Neuronal stem cell (in vitro differentiated cells): ENCODE measurements around the gene NAP1L1.

ENCODE experiments used
- DNase-seq: peaks from one replicate; pipeline ENCODE4 v3.0.0-alpha.2; 2013; ENCODE audit warnings: low spot score
- H2AFZ ChIP-seq: one replicate; pipeline ENCODE4 v1.6.1; 2013; ENCODE audit warnings: mild to moderate bottlenecking, low read length, inconsistent platforms
- H2AK5ac ChIP-seq: 2 replicates; pipeline ENCODE4 v1.6.1; 2013; ENCODE audit warnings: low read depth, mild to moderate bottlenecking, inconsistent platforms, low read length, moderate library complexity, mixed read lengths
- H2BK120ac ChIP-seq: 2 replicates; pipeline ENCODE4 v1.6.1; 2013; ENCODE audit warnings: low read depth, mild to moderate bottlenecking, inconsistent platforms, low read length, moderate library complexity, mixed read lengths
- H2BK12ac ChIP-seq: one replicate; pipeline ENCODE4 v1.6.1; 2013; ENCODE audit warnings: low read length, inconsistent platforms
- H2BK15ac ChIP-seq: 2 replicates; pipeline ENCODE4 v1.6.1; 2013; ENCODE audit warnings: mild to moderate bottlenecking, low read length, inconsistent platforms, mixed read lengths
- H2BK5ac ChIP-seq: one replicate; pipeline ENCODE4 v1.6.1; 2013; ENCODE audit warnings: inconsistent platforms, mild to moderate bottlenecking, low read length, moderate library complexity
- H3K14ac ChIP-seq: one replicate; pipeline ENCODE4 v1.6.1; 2013; ENCODE audit warnings: low read length, inconsistent platforms
- H3K18ac ChIP-seq: 2 replicates; pipeline ENCODE4 v1.6.1; 2013; ENCODE audit warnings: low read length, inconsistent platforms
- H3K23ac ChIP-seq: 2 replicates; pipeline ENCODE4 v1.6.1; 2013; ENCODE audit warnings: low read depth, mild to moderate bottlenecking, mixed read lengths, low read length, inconsistent platforms; ENCODE audit not compliant: poor library complexity
- H3K27ac ChIP-seq: replicated peaks from 3 replicates; pipeline ENCODE4 v1.5.1; 2013; ENCODE audit warnings: low read length, inconsistent platforms
- H3K27me3 ChIP-seq, 3 experiments: 2 replicates each; pipeline ENCODE4 v1.6.1; 2013; ENCODE audit warnings: low read length in 3 of 3, mild to moderate bottlenecking in 2 of 3, inconsistent platforms in 1 of 3, low read depth in 1 of 3, mixed read lengths in 1 of 3, moderate library complexity in 1 of 3; ENCODE audit not compliant: control insufficient read depth in 3 of 3, insufficient read depth in 3 of 3
- H3K36me3 ChIP-seq, 2 donors: replicated peaks in 1 of 2; 2 replicates each; pipeline ENCODE4 v1.6.1; 2013; ENCODE audit warnings: low read length in 2 of 2; ENCODE audit not compliant: control insufficient read depth in 2 of 2, insufficient read depth in 2 of 2
- H3K4ac ChIP-seq: 2 replicates; pipeline ENCODE4 v1.6.1; 2013; ENCODE audit warnings: inconsistent platforms, mild to moderate bottlenecking, low read length, moderate library complexity
- H3K4me1 ChIP-seq, 2 donors: 1 replicate in 1 of 2; 2 replicates in 1 of 2; pipeline ENCODE4 v1.6.1; 2013; ENCODE audit warnings: low read length in 2 of 2, low read depth in 1 of 2; ENCODE audit not compliant: control insufficient read depth in 2 of 2, insufficient read depth in 1 of 2
- H3K4me2 ChIP-seq: one replicate; pipeline ENCODE4 v1.6.1; 2013; ENCODE audit warnings: mild to moderate bottlenecking, low read length, inconsistent platforms; ENCODE audit not compliant: insufficient read depth, poor library complexity, severe bottlenecking
- H3K4me3 ChIP-seq, 2 donors: 2 replicates each; pipeline ENCODE4 v1.5.1; 2013; ENCODE audit warnings: low read length in 2 of 2, mild to moderate bottlenecking in 2 of 2, inconsistent platforms in 1 of 2, moderate library complexity in 1 of 2
- H3K79me1 ChIP-seq: one replicate; pipeline ENCODE4 v1.6.1; 2013; ENCODE audit warnings: low read depth, mild to moderate bottlenecking, inconsistent platforms, low read length, moderate library complexity
- H3K9ac ChIP-seq: one replicate; pipeline ENCODE4 v1.6.1; 2013; ENCODE audit warnings: mild to moderate bottlenecking, low read depth, low read length, inconsistent platforms; ENCODE audit not compliant: poor library complexity
- H3K9me3 ChIP-seq, 2 donors: replicated peaks in 1 of 2; 2 replicates each; pipeline versions ENCODE3 to v1.6.1; 2013; ENCODE audit warnings: low read length in 2 of 2, mild to moderate bottlenecking in 2 of 2, inconsistent platforms in 1 of 2, low read depth in 1 of 2, mixed read lengths in 1 of 2, moderate library complexity in 1 of 2; ENCODE audit not compliant: control insufficient read depth in 2 of 2, insufficient read depth in 1 of 2
- H4K8ac ChIP-seq: one replicate; pipeline ENCODE4 v1.6.1; 2013; ENCODE audit warnings: low read depth, mild to moderate bottlenecking, inconsistent platforms, low read length, moderate library complexity
- H4K91ac ChIP-seq: one replicate; pipeline ENCODE4 v1.6.1; 2013; ENCODE audit warnings: low read length, low read depth, mild to moderate bottlenecking, inconsistent platforms; ENCODE audit not compliant: poor library complexity
- WGBS, 2 donors: extraction: QIAGEN DNeasy Blood & Tissue Kit; methylation state at CpG; one replicate each; pipeline ENCODE4 v1.1.7; 2013; ENCODE audit warnings: missing lambda C conversion rate in 2 of 2, mixed read lengths in 1 of 2; ENCODE audit not compliant: insufficient read length in 2 of 2, insufficient replicate concordance in 1 of 2; ENCODE audit errors: extremely low coverage in 2 of 2; 5-methylcytosine and 5-hydroxymethylcytosine counted together

NAP1L1 gene

GRCh38 chr12:76014007-76014406, 70.5 kb downstream of the NAP1L1 start:
- Histone ChIP-seq H4K8ac (no peak overlapping the region), H2AK5ac (no peak overlapping the region), H2BK120ac (no peak overlapping the region), H3K4ac (no peak overlapping the region), H3K9me3 (no peaks in the 10 kb centered on the region), H2BK5ac (no peak overlapping the region), H4K91ac (no peak overlapping the region), H2BK15ac (no peak overlapping the region), H3K36me3 (no peaks in the 10 kb centered on the region), H2AFZ (no peak overlapping the region), H3K14ac (no peak overlapping the region), H3K4me3 (no peak overlapping the region), H3K9ac (no peak overlapping the region), H3K23ac (no peak overlapping the region), H3K27me3 (no peaks in the 10 kb centered on the region), H3K27ac (no peak overlapping the region), H3K79me1 (no peaks in the 10 kb centered on the region), H3K4me1 (peaks cover 3 to 4% of the 10 kb centered on the region in 2 donors), H2BK12ac (no peak overlapping the region), H3K4me2 (no peak overlapping the region), H3K18ac (no peak overlapping the region)
- WGBS, 2 donors, result no CpG with 5 or more reads among the region's 8 CpGs
- DNase-seq, result no peak

- Histone ChIP-seq H2BK5ac (no peak overlapping the region), H3K9me3 (no peaks in the 10 kb centered on the region), H4K91ac (no peak overlapping the region), H3K27ac (no peak overlapping the region), H2BK12ac (no peak overlapping the region), H3K4me3 (no peak overlapping the region), H3K4ac (no peak overlapping the region), H3K36me3 (no peaks in the 10 kb centered on the region), H3K14ac (no peak overlapping the region), H3K23ac (no peak overlapping the region), H3K18ac (no peak overlapping the region), H4K8ac (no peak overlapping the region), H3K4me1 (peaks cover 3 to 4% of the 10 kb centered on the region in 2 donors), H2BK120ac (no peak overlapping the region), H2BK15ac (no peak overlapping the region), H3K4me2 (no peak overlapping the region), H2AK5ac (no peak overlapping the region), H3K9ac (no peak overlapping the region), H3K27me3 (no peaks in the 10 kb centered on the region), H3K79me1 (no peaks in the 10 kb centered on the region), H2AFZ (no peak overlapping the region)
- no peak for DNase-seq
- WGBS, 2 donors, result no CpG with 5 or more reads among the region's 4 CpGs
These were observed 70.9 kb downstream of the NAP1L1 start for GRCh38 chr12:76013603-76014002.

DNA sequence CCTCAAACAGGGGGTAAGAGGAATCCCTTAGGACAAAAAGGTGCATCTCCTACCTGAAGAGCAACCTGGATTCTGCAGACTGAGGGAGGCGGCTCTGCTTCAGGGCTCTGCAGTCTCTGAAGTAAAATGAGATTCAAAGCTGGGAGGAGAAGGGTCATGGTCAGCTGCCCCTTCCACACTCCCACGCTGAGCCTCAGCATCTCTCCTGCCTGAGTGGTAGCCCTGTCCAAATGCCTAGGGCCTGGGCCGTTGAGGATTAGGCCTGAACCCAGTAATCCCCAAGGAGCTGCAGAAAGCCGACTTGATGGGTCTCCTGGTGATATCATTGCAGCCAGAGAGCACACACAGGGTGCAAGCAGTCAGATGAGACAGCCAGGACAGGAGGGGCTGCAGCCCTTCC, 71.8 kb downstream of the NAP1L1 start:
- Histone ChIP-seq H3K23ac (no peak overlapping the region), H3K9ac (no peak overlapping the region), H3K36me3 (no peaks in the 10 kb centered on the region), H2AFZ (no peak overlapping the region), H2BK15ac (no peak overlapping the region), H2AK5ac (no peak overlapping the region), H2BK5ac (no peak overlapping the region), H3K18ac (no peak overlapping the region), H4K8ac (no peak overlapping the region), H3K79me1 (no peaks in the 10 kb centered on the region), H3K27ac (no peak overlapping the region), H3K4me2 (no peak overlapping the region), H3K4ac (no peak overlapping the region), H3K4me3 (no peak overlapping the region), H2BK12ac (no peak overlapping the region), H3K14ac (no peak overlapping the region), H3K27me3 (no peaks in the 10 kb centered on the region), H4K91ac (no peak overlapping the region), H2BK120ac (no peak overlapping the region), H3K9me3 (no peaks in the 10 kb centered on the region), H3K4me1 (peaks cover 0 to 3% of the 10 kb centered on the region in 2 donors)
- no peak for DNase-seq
- no CpG with 5 or more reads among the region's 4 CpGs for WGBS, 2 donors

DNA sequence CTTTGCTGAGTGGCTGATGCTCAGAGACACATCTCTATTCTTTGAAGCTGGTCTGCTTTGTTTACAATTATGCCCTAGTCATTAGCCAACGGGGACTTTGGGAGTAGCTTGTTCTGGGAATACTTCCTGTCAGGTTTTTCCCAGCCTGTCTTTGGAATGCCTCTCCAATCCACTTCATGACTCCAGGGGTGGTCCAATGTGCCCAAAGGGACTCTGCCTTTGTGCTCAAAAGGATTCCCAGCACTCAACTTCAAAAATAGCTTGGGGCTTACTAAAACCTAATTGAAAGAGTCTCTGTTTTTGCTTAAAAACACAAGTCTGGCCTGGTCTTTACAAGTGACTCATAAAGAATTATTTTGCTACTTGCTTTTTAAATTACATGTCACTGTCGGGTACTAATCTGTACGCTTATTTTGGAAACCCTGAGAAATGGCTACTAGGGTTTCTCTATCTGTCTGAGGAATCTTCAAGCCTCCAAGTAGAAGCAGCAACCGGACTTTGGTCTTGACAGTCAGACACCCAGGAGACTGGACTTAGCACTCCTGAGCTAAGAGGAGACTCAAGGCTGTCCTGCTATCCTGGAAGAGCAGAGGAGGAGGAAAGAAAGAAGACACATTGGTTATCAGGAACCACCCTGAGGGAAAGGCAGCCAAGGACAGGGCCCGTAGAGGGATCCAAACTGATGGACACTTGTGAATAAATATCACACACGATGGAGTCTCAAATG, 73.6 kb downstream of the NAP1L1 start:
- no peak overlapping the region for H3K23ac ChIP-seq
- H3K79me1 ChIP-seq, result no peaks in the 10 kb centered on the region
- no peak overlapping the region for H3K18ac ChIP-seq
- no peaks in the 10 kb centered on the region for H3K36me3 ChIP-seq
- no peak overlapping the region for H3K27ac ChIP-seq
- H3K4me2 ChIP-seq, result no peak overlapping the region
- no peak overlapping the region for H3K4me3 ChIP-seq
- no peak overlapping the region for H2AK5ac ChIP-seq
- no peak overlapping the region for H4K91ac ChIP-seq
- no peak overlapping the region for H2BK15ac ChIP-seq
- H4K8ac ChIP-seq, result no peak overlapping the region
- no peak overlapping the region for H2BK5ac ChIP-seq
- no peaks in the 10 kb centered on the region for H3K9me3 ChIP-seq
- no peak for DNase-seq
- H3K4me1 ChIP-seq, result peaks cover 0 to 5% of the 10 kb centered on the region in 2 donors
- H3K4ac ChIP-seq, result no peak overlapping the region
- no peak overlapping the region for H3K14ac ChIP-seq
- H3K9ac ChIP-seq, result no peak overlapping the region
- H2AFZ ChIP-seq, result no peak overlapping the region
- no CpG with 5 or more reads among the region's 6 CpGs for WGBS, 2 donors
- no peak overlapping the region for H2BK120ac ChIP-seq
- H3K27me3 ChIP-seq, result no peaks in the 10 kb centered on the region
- no peak overlapping the region for H2BK12ac ChIP-seq
